ENCODE data around the gene FAM50A.

GRCh38 chrX:154449618-154450017, 5.7 kb downstream of the FAM50A start:
- TF ChIP-seq, protein P1, sequence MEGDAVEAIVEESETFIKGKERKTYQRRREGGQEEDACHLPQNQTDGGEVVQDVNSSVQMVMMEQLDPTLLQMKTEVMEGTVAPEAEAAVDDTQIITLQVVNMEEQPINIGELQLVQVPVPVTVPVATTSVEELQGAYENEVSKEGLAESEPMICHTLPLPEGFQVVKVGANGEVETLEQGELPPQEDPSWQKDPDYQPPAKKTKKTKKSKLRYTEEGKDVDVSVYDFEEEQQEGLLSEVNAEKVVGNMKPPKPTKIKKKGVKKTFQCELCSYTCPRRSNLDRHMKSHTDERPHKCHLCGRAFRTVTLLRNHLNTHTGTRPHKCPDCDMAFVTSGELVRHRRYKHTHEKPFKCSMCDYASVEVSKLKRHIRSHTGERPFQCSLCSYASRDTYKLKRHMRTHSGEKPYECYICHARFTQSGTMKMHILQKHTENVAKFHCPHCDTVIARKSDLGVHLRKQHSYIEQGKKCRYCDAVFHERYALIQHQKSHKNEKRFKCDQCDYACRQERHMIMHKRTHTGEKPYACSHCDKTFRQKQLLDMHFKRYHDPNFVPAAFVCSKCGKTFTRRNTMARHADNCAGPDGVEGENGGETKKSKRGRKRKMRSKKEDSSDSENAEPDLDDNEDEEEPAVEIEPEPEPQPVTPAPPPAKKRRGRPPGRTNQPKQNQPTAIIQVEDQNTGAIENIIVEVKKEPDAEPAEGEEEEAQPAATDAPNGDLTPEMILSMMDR (conservative IDR thresholded peaks at IDR 0.05; ENCODE audit: low read depth, low read length), result no peak
- TF ChIP-seq MXI1 (IDR thresholded peaks at IDR 0.05; ENCODE audit: borderline replicate concordance, low read depth, low read length) (no peak), USF2 (IDR thresholded peaks at IDR 0.05; ENCODE audit: low read depth, low read length) (no peak), POLR2A (IDR thresholded peaks at IDR 0.05; ENCODE audit: low read depth, low read length) (no peak), RCOR1 (IDR thresholded peaks at IDR 0.05; ENCODE audit: insufficient replicate concordance, low read length) (no peak), MAZ (IDR thresholded peaks at IDR 0.05; ENCODE audit: borderline replicate concordance, low read depth, low read length) (no peak), CEBPB (IDR thresholded peaks at IDR 0.05; ENCODE audit: low read depth, low read length) (no peak), SMC3 (IDR thresholded peaks at IDR 0.05; ENCODE audit: low read depth, low read length) (no peak), MAFK (IDR thresholded peaks at IDR 0.05; ENCODE audit: low read depth, low read length) (no peak), BHLHE40 (IDR thresholded peaks at IDR 0.05; ENCODE audit: low read depth, low read length) (no peak)
